Bone marrow (tissue), 2 donors: Measurements from ENCODE around the gene ATXN1.

Experiments
- DNase-seq, 2 donors: peaks; one replicate each; lab custom pipeline; 2025; lab: John Stamatoyannopoulos, UW

The ATXN1 gene

DNA sequence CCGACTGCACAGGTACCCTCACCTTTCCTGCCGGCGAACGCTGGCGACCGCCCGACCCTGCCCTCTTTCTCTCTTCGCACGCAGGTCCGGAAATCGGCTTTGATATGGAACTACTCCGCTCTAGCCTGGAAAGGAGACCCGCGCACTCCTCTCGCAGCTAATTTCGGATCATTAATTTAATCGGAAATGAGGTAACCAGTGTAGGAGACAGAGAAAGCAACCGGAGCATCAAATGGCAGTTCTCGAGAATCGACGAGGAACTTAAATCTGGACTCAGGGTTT lies 949 bp upstream of the ATXN1 start:
- no peak for DNase-seq

DNA sequence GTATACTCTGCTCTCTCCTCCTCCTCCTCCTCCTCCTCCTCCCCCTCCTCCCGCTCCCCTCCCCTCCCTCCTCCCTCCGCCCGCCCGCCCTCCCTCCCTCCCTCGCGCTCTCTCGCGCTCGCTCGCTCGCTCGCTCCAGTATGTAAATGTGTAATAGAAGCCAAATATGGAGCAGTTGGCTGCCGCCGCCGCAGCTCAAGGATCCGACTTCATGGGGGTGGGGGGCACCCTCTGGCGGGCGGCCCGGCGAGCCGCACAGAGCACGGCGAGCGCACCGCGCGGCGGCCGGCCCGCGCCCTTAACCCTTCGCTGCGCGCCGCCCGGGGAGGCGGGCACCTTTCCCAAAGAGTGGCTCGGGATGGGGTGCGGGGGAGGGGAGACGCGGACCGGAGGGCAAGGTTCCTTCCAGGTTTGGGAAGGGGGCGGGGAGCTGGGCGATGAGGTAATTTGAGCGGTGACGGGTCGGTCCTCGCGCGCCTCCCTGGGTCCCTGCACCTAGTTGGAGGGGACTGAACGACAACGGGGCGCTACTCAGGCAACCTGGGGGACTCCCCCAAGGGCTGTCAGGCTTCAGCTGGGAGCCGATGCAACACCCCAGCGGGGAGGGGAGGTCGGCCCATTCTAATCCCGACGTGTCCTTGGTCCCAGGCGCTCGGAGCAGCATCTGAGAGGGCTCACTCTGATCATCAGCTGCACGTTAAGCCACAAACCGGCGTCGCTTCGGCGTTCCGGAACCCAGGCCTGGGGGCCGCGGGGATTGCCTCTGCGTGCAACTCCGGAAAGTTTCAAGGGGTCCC lies 409 bp upstream of the ATXN1 start:
- DNase-seq = peak; percentile 59 to 88

DNA sequence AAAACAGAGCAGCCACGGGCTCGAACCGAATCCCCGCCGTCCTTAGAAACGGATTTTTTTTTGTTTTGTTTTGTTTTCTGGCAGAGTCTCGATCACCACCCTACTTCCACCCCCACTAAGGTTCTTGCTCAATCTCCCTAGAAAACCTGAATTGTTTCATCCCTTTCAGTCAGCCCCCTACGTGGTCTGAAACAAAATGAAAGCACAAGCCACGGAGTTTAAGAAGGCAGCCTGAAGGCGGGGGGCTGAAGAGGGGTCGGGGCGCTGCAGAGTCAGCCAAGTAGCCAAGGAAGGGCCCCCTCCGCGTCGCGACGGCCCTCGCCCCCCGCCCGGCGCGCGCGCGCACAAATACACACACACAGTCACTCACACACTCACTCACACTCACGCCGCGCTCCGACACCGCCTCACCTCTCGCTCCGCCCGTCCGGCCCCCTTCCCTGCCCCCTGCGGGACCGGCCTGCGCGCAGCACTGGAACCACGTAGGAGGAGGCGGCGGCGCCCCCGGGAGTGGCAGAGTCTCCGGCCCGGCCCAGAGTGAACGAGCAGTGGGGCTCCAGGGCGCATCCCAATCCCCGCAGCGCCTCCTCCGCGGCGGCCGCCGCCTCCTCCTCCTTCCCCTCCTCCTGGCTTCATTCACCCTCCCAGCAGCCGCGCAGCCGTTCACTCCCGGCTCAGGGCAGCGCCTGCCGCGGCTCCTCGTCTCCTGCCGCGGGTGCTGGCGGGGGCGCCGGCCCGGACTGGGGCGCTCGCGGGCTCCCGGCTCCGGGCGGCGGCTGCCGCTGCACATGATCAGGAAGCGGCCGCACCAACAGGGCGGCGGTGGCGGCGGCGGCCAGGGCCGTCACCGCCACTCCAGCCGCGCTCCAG lies 1.4 kb downstream of the ATXN1 start:
- peak; percentile 26 to 64 for DNase-seq

DNA sequence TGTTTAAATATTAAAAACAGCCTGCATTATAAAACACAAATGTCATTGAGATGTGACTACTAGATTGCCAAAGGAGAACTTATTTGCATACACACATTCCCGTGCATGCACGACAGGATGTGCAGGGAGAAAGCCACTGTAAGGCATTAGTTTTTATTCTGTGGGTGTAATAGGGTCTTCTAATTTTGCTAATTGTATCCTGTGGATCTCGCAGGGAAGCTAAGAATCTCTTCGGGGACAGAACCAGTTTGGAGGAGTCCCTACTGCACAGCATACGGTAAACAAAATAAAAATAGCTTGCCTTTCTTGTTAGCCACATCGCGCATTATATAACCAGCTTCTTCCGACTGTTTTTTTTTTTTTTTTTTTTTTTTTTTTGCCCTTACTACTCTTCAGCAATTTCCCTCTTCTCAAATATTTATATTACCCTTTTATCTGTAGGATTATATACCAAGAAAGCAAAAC lies 2.0 kb downstream of the ATXN1 start:
- DNase-seq = no peak

DNA sequence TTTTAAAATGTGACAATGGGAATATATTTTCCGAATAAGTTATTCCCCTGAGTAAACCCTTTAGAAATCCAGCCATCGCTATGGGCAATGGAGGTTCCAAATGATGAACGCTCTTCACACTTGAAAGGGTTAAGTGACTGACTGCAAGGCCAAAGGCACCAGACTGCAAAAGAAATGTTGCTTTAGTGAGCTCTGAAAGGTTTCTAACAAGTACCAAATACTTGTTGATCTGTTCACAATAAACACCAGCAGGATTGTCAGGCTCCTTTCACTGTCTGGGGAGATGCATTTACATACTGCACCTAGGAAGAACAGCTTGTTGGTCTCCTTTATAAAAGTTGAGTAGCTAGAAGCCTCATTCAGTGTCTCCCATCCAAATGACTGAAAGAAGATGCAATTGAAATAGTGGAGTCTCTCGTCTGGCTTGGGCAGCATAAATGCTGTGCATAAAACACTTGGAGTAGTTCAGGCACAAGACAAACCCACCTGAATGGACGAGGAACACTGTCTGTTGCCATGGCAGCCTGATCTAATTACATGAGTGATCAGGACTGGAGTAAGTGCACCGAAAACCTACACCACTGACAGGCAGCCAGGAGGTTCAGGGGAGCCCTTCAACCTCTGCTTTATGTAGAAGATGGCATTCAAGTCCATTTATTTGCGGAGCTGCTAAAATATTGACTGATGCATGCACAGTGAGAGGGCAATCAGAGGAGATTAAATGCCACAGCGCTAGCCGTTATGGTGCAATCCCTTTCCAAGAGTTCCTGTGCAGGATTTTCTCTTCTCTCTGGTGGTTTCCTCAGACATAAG lies 2.9 kb downstream of the ATXN1 start:
- DNase-seq = no peak

DNA sequence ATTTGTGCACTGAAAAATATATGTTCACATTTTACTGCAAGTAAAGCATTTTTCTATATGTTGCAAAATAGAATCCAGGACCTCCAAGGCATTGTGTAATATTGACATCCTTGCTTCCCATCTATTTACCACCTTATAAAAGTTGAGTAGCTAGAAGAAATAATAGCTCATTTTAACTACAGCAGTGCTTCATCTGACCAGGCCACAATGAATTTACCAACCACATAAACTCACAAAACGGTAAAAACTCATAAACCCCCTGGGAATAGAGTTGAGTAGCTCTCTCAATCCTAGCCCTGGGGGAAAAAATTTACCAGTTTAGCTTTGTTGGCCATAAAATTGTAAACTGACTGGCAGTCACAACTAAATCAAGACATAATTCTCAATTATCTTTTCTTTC lies 3.9 kb downstream of the ATXN1 start:
- no peak for DNase-seq

DNA sequence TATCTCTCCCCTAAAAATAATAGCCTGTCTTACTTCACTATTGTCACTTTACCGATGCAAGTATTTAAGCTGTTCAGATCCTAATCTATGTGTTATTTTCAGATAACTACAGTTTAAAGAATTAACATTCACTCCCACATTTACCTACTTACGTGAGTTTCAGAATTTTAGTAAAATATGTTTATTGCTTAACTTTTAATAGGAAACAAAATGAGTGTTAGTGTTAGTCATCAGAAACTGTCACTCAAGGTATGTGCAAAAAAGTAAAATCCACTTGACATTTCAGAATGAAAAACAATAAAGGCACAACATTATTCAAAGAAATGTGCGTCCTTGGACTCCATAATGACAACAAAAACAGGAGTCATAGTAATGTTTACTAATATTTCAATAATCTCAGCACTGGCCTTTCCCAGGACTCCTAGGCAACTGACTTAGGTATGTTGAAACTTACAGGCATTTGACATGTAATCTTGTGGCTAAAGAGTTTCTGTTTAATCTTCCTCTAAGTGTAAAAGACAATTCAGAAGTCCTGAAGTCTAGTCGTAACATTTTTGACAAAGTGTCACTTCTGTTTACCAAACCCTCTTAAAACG lies 4.5 kb downstream of the ATXN1 start:
- no peak for DNase-seq

DNA sequence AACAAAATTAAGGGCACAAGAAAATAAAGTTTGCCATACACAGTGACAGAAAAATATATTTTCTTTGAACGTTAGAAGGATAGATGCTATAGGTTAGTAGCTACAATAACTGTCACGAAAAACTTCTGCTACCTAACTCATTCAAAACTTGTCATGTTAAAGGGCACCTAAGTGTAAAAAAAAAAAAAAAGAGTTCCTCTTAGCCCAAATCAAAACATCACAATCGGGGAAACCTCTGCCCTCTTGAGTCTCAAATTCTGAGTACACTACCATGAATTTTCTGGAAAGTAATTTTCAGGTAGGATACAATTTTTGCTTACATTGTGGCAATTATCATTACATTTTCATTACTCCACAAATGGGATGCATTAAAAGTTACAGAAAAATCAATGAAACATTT lies 5.7 kb downstream of the ATXN1 start:
- no peak for DNase-seq

DNA sequence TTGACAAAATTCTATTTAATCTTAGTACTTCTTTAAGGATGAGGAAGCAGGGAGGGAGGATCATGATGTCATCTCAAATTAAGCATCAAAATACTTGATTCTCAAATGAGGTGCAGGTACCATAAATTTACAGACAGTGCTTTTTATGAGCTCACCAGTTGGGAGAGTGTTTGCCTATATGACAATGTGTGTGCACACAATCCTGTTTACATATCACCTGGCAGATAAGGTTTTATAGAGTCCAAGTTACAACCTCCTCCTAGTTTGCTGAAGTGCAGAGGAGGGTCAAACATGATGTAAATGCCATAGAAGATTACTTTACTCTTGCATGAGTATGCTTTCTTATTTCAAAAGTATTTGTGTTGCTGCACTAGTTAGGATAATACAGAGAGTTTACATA lies 6.4 kb downstream of the ATXN1 start:
- no peak for DNase-seq

DNA sequence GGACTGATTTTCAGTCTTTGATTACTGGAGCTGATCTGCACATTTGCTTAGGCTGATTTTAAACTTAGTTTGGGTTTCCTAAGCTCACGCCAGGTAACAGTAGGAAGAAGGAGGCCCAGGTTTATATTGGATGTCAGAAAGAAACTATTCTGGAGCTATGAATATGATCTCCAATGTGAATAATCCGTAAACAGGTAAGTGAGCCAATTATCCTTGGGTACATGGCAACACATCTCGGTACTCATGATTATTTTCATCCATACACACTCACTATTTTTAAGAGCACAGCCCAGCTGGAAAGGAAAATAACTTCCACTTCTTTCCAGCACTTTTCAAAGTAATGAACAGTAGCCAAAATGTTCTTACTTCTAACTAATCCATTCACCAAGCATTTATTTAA lies 7.0 kb downstream of the ATXN1 start:
- DNase-seq = no peak

DNA sequence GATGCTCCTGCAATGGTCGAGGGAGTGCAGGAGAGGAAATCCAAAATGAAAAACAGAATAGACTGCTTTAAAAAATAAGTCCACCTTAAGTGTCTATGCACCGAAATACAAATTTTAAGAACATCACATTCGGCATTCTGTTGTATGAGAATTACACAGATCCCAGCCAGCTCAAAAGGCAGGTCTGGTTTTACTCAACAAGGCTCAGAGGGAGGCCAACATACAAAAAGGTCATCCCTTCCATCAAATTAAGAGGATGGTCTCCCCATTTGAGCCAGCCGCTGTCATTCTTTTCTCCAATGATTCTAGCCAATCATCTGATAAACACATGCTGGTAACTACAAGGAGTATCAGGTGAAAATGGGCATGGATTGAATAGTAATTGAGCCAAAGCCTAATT lies 7.9 kb downstream of the ATXN1 start:
- DNase-seq = no peak

DNA sequence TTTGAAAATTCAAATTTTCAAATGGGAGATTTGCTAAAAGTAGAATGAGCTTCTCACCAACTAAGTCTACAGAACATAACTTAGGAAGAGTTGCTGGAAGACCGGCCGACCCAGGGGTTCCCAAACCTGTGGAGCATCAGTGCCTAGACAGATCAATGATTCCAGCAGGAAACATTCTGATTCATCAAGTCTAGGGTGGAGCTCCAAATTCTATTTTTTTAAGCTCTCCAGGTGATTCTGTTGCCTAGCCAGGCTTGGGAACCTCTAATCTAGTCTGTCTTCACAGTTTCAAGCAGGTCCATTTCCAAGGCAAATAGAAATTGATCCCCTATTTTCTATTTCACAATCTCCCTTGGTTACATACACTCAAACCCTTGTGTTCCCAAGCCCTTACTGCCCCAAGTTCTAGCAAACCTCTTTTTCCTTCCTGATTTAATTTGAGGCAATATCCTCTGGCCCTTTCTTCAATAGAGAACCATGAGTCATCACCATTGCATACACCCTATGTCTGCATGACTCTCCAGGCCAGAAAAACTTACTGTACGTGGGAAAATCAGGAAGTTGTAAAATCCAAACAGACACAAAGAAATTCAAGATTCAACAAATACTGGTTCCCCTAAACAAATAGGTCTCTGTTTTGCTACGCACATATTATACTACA lies 8.9 kb downstream of the ATXN1 start:
- DNase-seq = peak in 1 of 2 donors; percentile 74

DNA sequence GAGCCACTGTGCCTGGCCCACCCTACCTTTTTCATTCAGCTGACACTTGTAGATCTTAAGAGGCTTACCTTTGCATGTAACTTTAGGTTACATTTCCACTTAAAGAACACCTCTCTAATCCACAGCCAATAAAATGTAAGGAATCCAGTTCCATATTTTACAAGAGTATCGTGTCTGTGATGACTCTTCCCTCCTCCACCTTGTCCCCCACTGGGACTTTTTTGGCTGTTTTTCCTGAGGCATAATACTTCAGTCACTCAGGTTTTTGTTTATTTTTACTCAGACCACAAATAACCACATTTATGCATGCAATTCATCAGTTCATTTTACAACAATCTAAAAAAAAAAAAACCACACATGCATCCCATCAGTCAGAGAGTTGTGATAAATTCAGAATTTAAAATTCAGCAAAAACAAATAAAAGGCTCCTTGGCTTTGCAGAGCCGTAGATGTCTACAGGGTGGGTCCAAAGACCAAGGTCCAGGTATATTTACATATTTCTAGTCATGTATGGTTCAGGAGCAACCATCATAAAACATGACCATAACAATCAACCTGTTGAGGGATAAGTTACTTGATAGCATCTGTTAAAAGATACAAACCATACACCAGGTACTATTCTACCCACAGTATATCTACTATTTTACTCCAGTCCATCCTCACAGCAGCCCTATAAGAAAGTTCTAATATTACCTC lies 9.9 kb downstream of the ATXN1 start:
- no peak for DNase-seq

DNA sequence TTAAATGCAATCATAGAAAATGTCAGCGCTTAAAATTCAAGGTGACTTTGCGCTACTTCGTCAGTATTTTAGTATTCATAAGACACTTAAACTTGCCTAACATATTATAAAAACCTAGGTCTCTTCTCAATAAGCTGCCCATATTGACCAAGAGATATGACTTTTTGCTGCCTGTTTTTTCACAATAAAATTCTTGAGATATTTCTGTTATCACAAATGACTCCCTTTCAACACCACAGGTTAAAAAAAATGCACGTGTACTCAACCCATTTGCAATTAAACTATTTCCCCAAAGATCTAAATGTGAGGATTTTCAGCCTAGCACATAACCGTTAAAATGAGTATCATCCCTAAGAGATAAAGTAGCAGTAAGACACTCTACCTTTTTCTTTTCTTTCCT lies 10.7 kb downstream of the ATXN1 start:
- no peak for DNase-seq

DNA sequence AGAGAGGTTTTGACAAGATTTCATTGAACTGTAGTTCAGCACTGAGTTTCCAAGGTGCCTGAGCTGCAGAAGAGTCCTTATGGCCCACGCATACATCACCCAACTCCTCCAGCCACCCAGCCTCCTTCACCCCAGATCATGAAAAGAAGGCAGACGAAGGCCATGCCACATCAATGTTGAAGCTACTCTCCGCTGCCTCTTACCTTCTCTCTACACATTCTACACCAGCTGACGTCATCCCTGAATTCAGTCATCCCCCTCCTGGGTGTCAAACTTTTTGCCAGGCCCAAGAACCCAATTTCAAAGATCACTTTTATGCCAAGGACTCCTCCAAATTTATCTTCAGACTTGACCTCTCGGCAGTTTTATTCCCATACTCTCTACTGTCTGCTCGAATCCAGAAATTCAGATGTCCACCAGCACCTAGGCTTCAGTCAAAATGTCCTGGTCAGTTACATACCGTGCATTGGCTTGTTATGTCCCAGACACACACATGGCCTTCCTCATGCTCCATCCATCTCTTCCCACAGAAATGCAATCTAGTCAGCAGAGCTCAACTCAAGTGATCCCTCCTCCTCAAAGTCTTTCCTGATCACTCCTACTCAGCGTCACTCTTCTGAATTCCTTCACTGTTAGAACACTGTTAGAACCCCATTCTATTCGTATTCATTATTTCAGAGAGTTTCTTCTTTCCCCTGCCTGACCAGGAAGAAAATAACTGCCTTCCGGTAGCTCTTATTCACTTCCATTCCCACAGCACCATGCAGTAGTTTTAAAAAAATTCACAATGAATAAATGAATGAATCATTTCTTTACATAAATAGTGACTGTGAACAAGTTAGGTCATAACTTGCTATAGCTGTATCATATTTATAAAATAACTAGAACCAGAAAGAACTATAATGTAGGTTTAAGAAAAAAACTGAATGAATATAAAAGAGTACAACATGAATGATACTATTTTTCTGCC lies 11.5 kb downstream of the ATXN1 start:
- no peak for DNase-seq

DNA sequence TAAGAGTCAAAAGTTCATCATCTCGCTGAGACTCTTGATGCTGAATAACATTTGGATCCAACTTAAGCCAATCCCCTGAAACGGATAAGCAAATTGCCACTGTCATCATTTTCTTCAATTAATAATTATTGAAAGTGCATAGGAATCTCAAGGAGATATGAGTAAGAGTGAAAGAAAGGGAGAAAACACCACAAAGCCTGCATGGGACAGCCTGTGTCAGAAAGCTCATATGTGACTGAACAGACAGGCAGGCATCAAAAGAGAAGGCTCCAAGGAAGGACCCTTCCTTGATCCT lies 13.3 kb downstream of the ATXN1 start:
- no peak for DNase-seq

DNA sequence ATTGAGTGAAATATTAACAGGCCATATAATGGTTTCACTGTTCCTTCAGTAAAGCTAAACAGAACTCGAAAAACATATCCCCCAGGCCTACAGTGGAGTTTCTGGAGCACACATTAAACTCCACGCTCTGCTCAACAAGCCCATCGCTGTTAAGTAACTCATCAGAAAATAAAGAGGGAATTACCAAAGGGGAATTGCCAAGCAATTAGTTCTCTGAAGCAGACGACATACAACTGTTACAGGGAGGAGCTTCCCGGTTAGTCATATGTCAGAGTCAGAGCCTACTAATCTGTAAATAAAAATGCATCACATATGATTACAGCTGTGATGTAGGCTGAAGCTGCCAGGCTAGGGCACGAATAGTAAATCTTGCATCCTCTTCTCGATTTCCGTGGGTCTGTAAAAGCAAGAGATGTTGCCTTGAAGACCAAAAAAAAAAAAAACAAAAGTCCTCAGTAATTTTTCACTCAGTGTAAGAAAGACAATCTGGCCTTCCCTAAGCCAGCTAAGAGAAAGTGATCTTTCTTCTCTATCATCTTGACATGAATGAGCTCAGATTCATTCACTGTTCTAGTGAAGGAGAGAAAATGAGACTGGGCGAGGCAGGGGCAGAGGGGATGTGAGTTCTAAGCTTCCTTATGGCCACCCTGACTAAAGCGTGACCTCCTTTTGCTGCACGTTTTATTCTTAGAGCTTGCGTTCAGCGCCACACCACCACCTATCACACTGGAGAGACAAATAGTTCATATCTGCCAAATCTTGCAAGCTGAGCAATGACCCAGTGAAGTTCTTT lies 13.8 kb downstream of the ATXN1 start:
- DNase-seq = no peak

DNA sequence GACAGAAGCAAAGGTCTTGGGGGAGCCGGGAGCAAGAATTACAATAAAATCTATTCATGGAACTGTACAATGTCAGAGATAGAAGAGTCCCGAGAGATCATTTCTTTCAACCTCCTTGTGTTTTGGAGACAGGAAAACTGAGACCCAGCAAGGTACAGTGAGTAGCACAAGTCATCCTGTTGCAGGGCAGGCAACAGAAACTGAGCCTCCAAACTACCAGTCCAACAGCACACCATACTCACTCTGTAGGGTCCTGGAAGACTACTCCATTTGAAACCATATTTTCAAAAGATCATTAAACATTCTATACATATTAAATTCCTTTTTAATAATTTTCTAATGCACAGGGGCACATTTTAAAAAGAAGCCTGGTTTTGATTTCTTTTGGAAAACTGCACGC lies 14.4 kb downstream of the ATXN1 start:
- no peak for DNase-seq

DNA sequence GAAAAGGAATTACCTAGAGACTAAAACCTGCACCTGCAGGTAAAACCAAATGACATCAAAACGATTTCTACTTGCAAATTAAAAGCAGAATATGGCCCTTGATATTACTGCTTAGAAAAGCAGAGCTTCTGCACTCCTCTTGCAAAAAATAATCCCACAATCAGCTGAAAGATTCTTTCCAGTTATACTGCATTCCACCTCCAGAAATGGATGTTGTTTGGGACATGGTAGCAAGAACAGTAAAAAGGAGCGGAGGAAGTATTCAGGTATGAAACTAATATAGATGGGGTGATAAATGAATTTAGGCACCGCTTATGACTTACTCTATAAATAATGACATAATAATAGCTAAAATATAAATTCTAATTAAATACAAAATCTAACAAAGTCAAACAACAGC lies 14.9 kb downstream of the ATXN1 start:
- DNase-seq = no peak
